Fibroblast of the aortic adventitia (primary cell): ENCODE data around the gene MAPK8IP3. TPM values are rescaled to one million over a fixed set of nuclear protein-coding genes. Genes with fewer than 3 reads are reported as not detected.
"Not testable (repeated sequence)": the region's sequence is repeated elsewhere in the genome, so short reads cannot be mapped to it uniquely, and the experiment has no call there.

Experiments used
- DNase-seq: peaks from one replicate; pipeline ENCODE4 v3.0.0-alpha.2; 2010; ENCODE audit warnings: low read depth
- H3K4me3 ChIP-seq: 2 replicates; pipeline ENCODE4 v1.5.1; 2011; ENCODE audit warnings: low read depth, mild to moderate bottlenecking, control low read depth, low read length, moderate library complexity
- CTCF ChIP-seq: IDR thresholded peaks from 2 replicates; pipeline ENCODE4 v1.5.1; 2011; ENCODE audit warnings: mild to moderate bottlenecking, low read length, control low read depth, inconsistent platforms; ENCODE audit not compliant: insufficient read depth
- total RNA-seq: library from RNA; depleted of rRNA; stranded (reverse); fragments of >200 nt; gene quantifications from 2 replicates; pipeline ENCODE4 v1.2.3, GENCODE V29; 2012; ENCODE audit warnings: low replicate concordance

Gene MAPK8IP3
- total RNA-seq, 1 donor, result 27.3 TPM

GRCh38 chr16:1700246-1700645 is 5.7 kb upstream of the MAPK8IP3 start:
- no peak for TF ChIP-seq CTCF
- no peak for DNase-seq
- H3K4me3 ChIP-seq, result no peak overlapping the region

GRCh38 chr16:1701216-1701878 is 4.6 kb upstream of the MAPK8IP3 start:
- no peak overlapping the region for H3K4me3 ChIP-seq
- no peak for DNase-seq
- no peak for TF ChIP-seq CTCF

- DNase-seq, result not testable (repeated sequence)
- peak overlapping the region; percentile 88 for H3K4me3 ChIP-seq
Observed at GRCh38 chr16:1705324-1705687, 689 bp upstream of the MAPK8IP3 start.

GRCh38 chr16:1706386-1707192 is 594 bp downstream of the MAPK8IP3 start:
- TF ChIP-seq CTCF, result no peak
- DNase-seq, result peak; percentile 40
- peak overlapping the region; percentile 98 for H3K4me3 ChIP-seq

- H3K4me3 ChIP-seq, result peak overlapping the region; percentile 98
- DNase-seq, result peak; percentile 48
- no peak for TF ChIP-seq CTCF
Observed at GRCh38 chr16:1707193-1707790, 1.3 kb downstream of the MAPK8IP3 start.

- H3K4me3 ChIP-seq, result peak overlapping the region; percentile 98
- no peak for DNase-seq
- TF ChIP-seq CTCF, result no peak
Observed at GRCh38 chr16:1708083-1708767, 2.2 kb downstream of the MAPK8IP3 start.

- no peak for TF ChIP-seq CTCF
- peak; percentile 63 for DNase-seq
- H3K4me3 ChIP-seq, result peak overlapping the region; percentile 98
Observed at GRCh38 chr16:1708768-1709180, 2.8 kb downstream of the MAPK8IP3 start.
